ENCODE results near the gene PEG3.

Gene PEG3

DNA sequence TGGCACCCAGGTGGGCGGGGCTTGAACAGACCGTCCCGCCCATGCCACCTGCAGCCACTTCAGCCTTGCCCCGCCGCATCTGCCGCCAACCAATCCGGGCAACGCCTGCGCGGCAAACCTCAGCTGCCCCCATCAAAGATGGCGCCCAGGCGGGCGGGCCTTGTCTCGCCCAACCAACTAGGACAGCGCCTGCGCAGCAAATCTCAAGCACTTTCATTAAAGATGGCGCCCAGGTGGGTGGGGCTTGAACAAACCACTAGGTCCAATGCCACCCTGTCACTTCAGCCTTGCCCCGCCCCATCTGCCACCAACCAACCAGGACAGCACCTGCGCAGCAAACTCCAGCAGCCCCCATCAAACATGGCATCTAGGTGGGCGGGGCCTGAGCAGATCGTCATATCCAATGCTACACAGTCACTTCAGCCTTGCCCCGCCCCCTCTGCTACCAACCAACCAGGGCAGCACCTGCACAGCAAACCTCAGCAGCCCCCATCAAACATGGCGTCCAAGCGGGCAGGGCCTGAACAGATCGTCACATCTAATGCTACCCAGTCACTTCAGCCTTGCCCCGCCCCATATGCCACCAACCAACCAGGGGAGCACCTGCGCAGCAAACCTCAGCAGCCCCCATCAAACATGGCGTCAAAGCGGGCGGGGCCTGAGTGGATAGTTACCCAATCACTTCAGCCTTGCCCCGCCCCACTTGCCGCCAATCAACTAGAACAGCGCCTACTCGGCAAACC lies 1.4 kb downstream of the PEG3 start:
- DNase-seq (ENCODE audit: low read depth), result peak; percentile 25

- no peak for DNase-seq (ENCODE audit: low read depth)
Measured at GRCh38 chr19:56838024-56838908, 2.3 kb downstream of the PEG3 start.

- no peak for DNase-seq (ENCODE audit: low read depth)
Measured at GRCh38 chr19:56837492-56838023, 3.0 kb downstream of the PEG3 start.

GRCh38 chr19:56837004-56837403 lies 3.5 kb downstream of the PEG3 start:
- DNase-seq (ENCODE audit: low read depth), result no peak

GRCh38 chr19:56836059-56836458 lies 4.5 kb downstream of the PEG3 start:
- DNase-seq (ENCODE audit: low read depth), result no peak

DNA sequence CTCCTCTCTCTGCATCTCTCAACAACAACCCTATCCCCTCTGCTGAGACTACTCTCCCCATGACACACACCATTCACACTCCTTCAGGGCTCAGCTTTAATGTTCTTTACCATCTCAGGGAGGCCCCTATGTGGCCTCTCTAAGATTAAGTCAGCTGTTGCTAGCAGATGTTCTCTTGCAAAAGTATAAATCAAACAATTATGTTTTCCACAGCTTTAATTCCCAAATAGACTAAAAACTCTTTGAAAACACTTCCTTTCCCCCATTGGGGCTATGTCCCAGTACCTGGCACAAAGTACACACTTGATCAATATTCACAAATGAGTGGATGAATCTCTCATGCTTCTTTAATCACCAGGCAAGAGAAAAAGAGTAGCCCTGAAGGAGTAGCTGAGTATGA lies 5.1 kb downstream of the PEG3 start:
- DNase-seq (ENCODE audit: low read depth), result no peak

- no peak for DNase-seq (ENCODE audit: low read depth)
Measured at GRCh38 chr19:56834564-56835375, 5.8 kb downstream of the PEG3 start.

- DNase-seq (ENCODE audit: low read depth), result no peak
Measured at GRCh38 chr19:56832352-56832928, 8.1 kb downstream of the PEG3 start.

- no peak for DNase-seq (ENCODE audit: low read depth)
Measured at GRCh38 chr19:56831255-56831654, 9.3 kb downstream of the PEG3 start.

DNA sequence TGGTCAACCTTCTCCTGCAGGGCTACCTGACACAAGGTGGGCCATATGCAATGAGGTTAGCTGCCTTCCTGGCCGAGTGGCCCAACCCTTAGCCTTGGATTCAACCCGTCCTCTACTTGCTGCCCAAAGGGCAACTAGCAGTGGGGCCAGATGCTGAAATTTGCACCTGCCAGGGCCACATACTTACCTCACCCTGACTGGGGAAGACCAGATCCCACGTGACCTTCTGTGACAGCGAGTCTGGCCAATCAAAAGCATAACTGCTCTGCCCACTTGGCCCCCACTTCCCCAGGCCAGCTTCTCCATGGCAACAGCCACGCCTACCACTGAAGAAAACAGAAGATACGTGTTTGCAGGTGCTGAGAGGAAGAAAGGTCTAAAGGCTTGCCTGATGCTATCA lies 10.9 kb downstream of the PEG3 start:
- no peak for DNase-seq (ENCODE audit: low read depth)

GRCh38 chr19:56827708-56828107 lies 12.8 kb downstream of the PEG3 start:
- DNase-seq (ENCODE audit: low read depth), result no peak

GRCh38 chr19:56823956-56824355 lies 16.6 kb downstream of the PEG3 start:
- no peak for DNase-seq (ENCODE audit: low read depth)

GRCh38 chr19:56823417-56823816 lies 17.1 kb downstream of the PEG3 start:
- no peak for DNase-seq (ENCODE audit: low read depth)

- no peak for DNase-seq (ENCODE audit: low read depth)
Measured at GRCh38 chr19:56822755-56823154, 17.8 kb downstream of the PEG3 start.

- DNase-seq (ENCODE audit: low read depth), result no peak
Measured at GRCh38 chr19:56821675-56822074, 18.9 kb downstream of the PEG3 start.

GRCh38 chr19:56821209-56821608 lies 19.3 kb downstream of the PEG3 start:
- no peak for DNase-seq (ENCODE audit: low read depth)

DNA sequence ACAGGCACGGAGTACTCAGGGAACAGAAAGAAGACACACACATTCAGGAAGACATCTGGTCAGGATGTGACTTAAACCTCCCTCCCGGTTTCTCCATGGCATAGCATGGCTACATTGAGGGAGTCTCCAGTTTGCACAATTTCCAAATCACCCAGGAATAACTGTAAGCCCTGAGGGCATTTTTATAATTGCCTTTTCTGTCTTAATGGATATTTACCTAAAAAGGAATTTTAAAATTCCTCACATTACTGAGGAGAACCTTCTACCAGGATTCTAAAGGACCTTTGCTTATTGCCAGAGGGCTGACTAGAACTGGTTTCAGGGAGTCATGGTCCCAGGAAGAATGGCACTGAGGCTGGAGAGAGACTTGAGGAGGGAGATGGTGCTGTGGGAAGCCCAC lies 21.4 kb downstream of the PEG3 start:
- no peak for DNase-seq (ENCODE audit: low read depth)

GRCh38 chr19:56814656-56815055 lies 25.9 kb downstream of the PEG3 start:
- DNase-seq (ENCODE audit: low read depth), result no peak

- DNase-seq (ENCODE audit: low read depth), result no peak
Measured at GRCh38 chr19:56813531-56813930, 27.0 kb downstream of the PEG3 start.

DNA sequence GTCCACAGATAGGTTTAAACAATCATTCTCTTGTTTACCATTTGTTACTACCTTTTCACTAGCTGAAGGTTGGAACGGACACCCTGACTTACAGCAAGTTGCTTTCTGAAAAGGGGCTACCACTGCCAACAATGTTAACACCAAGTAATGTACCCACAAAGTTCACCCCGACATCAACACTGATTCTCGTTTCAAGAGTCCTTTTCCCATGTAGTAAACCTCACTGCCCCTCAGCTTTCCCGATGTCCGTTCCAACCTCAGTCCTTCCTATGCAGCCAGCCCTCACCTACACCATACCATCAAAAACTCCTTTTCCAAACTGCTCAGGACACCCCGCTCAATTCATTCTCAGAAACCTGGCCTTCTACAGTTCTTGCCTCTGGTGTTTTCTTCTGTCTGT lies 29.0 kb downstream of the PEG3 start:
- DNase-seq (ENCODE audit: low read depth), result no peak

GRCh38 chr19:56810260-56810659 lies 30.3 kb downstream of the PEG3 start:
- DNase-seq (ENCODE audit: low read depth), result no peak
